GM18861 (cell line): ENCODE measurements around the gene ARHGAP26.

Source experiments
- ATAC-seq: cut with Tn5 transposase; IDR thresholded peaks from one replicate; pipeline ENCODE4 v1.9.1; 2021; ENCODE audit not compliant: unreplicated experiment

The ARHGAP26 gene

GRCh38 chr5:143248391-143248790, 478.2 kb downstream of the ARHGAP26 start:
- ATAC-seq: no peak

- no peak for ATAC-seq
These were observed 478.8 kb downstream of the ARHGAP26 start for GRCh38 chr5:143248822-143249579.

- ATAC-seq: no peak
These were observed 479.7 kb downstream of the ARHGAP26 start for GRCh38 chr5:143249851-143250250.

GRCh38 chr5:143251190-143251589, 481.0 kb downstream of the ARHGAP26 start:
- no peak for ATAC-seq

- no peak for ATAC-seq
These were observed 481.8 kb downstream of the ARHGAP26 start for GRCh38 chr5:143251946-143252345.

- ATAC-seq: no peak
These were observed 484.6 kb downstream of the ARHGAP26 start for GRCh38 chr5:143254819-143255218.

- ATAC-seq: no peak
These were observed 488.5 kb downstream of the ARHGAP26 start for GRCh38 chr5:143258559-143259253.

GRCh38 chr5:143259254-143259605, 489.1 kb downstream of the ARHGAP26 start:
- no peak for ATAC-seq

- no peak for ATAC-seq
These were observed 491.7 kb downstream of the ARHGAP26 start for GRCh38 chr5:143261748-143262392.

- peak; percentile 63 for ATAC-seq
These were observed 492.4 kb downstream of the ARHGAP26 start for GRCh38 chr5:143262393-143263174.

- ATAC-seq: no peak
These were observed 493.2 kb downstream of the ARHGAP26 start for GRCh38 chr5:143263272-143263810.

GRCh38 chr5:143265995-143266394, 495.8 kb downstream of the ARHGAP26 start:
- ATAC-seq: no peak

- ATAC-seq: no peak
These were observed 497.0 kb downstream of the ARHGAP26 start for GRCh38 chr5:143267186-143267585.

- no peak for ATAC-seq
These were observed 498.2 kb downstream of the ARHGAP26 start for GRCh38 chr5:143268388-143268787.

- ATAC-seq: peak; percentile 50
These were observed 501.3 kb downstream of the ARHGAP26 start for GRCh38 chr5:143271431-143271830.

GRCh38 chr5:143274952-143275351, 504.8 kb downstream of the ARHGAP26 start:
- ATAC-seq: no peak

- ATAC-seq: no peak
These were observed 505.6 kb downstream of the ARHGAP26 start for GRCh38 chr5:143275512-143276363.

- ATAC-seq: no peak
These were observed 507.4 kb downstream of the ARHGAP26 start for GRCh38 chr5:143277536-143277935.
